Measurements from ENCODE around the gene SERINC5.

SERINC5 gene

DNA sequence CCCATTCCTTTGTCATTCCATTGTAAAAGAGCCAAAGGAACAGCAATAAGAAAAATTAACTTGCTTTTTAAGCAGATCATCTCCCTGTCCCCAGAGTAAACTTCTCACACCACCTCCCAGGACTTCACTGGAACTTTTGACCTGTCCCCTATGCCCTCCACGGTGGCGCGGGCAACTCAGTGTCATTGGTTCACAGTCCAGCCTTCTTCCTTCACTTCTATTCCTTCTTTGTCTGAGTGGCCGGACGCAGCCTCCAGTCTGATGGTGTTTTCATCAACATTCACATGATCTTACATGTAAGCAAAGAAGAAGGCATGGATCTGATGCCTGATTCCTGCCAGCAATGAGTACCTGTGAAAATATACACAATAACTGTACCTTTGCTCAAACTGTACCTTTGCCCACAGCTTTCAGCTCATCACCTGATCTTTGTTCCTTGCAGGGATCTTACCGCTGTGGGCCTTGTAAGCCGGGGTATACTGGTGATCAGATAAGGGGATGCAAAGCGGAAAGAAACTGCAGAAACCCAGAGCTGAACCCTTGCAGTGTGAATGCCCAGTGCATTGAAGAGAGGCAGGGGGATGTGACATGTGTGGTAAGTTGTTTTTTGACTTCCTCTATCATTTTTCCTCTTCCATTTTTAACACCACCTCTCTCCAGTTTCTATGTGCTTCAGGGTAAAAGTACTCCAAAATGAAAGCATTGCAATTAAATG is 188.2 kb downstream of the SERINC5 start:
- DNase-seq (ENCODE audit: low spot score): no peak
- TF ChIP-seq, protein P1, sequence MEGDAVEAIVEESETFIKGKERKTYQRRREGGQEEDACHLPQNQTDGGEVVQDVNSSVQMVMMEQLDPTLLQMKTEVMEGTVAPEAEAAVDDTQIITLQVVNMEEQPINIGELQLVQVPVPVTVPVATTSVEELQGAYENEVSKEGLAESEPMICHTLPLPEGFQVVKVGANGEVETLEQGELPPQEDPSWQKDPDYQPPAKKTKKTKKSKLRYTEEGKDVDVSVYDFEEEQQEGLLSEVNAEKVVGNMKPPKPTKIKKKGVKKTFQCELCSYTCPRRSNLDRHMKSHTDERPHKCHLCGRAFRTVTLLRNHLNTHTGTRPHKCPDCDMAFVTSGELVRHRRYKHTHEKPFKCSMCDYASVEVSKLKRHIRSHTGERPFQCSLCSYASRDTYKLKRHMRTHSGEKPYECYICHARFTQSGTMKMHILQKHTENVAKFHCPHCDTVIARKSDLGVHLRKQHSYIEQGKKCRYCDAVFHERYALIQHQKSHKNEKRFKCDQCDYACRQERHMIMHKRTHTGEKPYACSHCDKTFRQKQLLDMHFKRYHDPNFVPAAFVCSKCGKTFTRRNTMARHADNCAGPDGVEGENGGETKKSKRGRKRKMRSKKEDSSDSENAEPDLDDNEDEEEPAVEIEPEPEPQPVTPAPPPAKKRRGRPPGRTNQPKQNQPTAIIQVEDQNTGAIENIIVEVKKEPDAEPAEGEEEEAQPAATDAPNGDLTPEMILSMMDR (IDR thresholded peaks at IDR 0.05; ENCODE audit: borderline replicate concordance, control extremely low read depth, extremely low read depth, insufficient read depth, missing control alignments): no peak
- in situ Hi-C loops (cut with MboI; ENCODE audit: low sequenced_read_pairs, unreplicated experiment): no loop called here

DNA sequence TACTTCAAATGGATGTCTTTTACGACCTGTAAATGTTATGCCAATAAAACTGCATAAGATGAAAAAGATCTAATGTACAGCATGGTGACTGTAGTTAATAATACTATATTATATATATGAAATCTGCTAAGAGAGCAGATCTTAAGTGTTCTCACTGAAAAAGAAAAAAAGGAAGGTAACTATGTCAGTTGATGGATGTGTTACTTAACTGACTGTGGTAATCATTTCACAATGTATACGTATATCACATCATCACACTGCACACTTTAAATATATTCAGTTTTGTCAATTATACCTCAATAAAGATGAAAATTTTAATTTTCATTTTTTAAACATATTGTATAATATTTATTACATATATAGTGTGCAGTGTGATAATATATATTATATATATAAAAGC is 188.8 kb downstream of the SERINC5 start:
- in situ Hi-C loops (cut with MboI; ENCODE audit: low sequenced_read_pairs, unreplicated experiment): no loop called here
- TF ChIP-seq, protein P1 (IDR thresholded peaks at IDR 0.05; ENCODE audit: borderline replicate concordance, control extremely low read depth, extremely low read depth, insufficient read depth, missing control alignments): no peak
- DNase-seq (ENCODE audit: low spot score): no peak

DNA sequence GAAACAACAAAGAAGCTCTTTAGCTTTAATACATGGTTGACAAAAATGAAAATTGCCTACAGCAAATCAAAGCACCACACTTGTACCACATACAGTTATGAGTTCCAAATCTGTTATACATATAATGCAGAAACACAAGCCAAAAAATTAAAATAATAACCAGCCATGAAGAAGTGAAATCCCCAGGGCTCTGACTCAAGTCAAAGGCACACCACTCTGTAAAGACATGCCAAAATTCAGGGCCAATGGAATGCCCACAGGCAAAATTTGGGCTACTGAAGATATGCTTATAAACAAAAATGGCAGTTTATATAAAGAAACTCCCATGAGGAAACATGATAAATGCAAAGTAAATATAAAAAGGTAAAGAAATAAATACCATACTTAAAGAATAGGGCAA is 191.7 kb downstream of the SERINC5 start:
- DNase-seq (ENCODE audit: low spot score): no peak
- TF ChIP-seq, protein P1 (IDR thresholded peaks at IDR 0.05; ENCODE audit: borderline replicate concordance, control extremely low read depth, extremely low read depth, insufficient read depth, missing control alignments): no peak
- in situ Hi-C loops (cut with MboI; ENCODE audit: low sequenced_read_pairs, unreplicated experiment): no loop called here

All from GM13976 (cell line).